Measurements from ENCODE around the gene DHRS4L2. TPM values are rescaled to one million over a fixed set of nuclear protein-coding genes. Genes with fewer than 3 reads are reported as not detected.
A peak's percentile ranks its signal among the peaks of the same experiment; 100 is the strongest.
"Not testable (repeated sequence)": the region's sequence is repeated elsewhere in the genome, so short reads cannot be mapped to it uniquely, and the experiment has no call there.

Gene DHRS4L2
- total RNA-seq, 2 donors from 2014 or later = 13.7 to 16.5 TPM

DNA sequence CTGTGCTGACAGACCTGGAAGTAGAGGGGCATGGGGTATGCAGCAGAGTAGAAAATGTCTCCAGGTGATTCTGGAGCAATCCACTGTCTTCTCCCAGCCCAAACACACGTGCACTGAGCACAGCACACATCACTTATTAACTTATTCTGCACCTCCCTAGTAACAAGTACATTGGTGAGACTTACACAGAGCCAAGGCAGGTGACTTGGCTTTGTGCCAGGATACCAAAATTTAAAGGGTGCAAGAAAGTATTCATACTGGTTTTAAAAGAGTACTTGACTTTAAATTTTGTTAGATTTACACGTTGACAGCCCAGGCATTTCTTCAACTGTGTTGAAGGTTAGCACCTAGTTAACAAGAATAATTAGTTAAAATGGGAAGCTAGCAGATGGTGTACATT, 52.0 kb downstream of the DHRS4L2 start:
- ATAC-seq (no peak), DNase-seq (ENCODE audit: low spot score) (no peak)
- Mint-ChIP-seq H3K27me3 (peaks cover 0 to 5% of the 10 kb centered on the region in 2 donors), H3K27ac (no peak overlapping the region), H3K4me1 (ENCODE audit: low read depth in 2 of 2) (peaks cover 12 to 18% of the 10 kb centered on the region in 2 donors), H3K9me3 (no peaks in the 10 kb centered on the region), H3K4me3 (no peak overlapping the region), H3K36me3 (no peaks in the 10 kb centered on the region)

DNA sequence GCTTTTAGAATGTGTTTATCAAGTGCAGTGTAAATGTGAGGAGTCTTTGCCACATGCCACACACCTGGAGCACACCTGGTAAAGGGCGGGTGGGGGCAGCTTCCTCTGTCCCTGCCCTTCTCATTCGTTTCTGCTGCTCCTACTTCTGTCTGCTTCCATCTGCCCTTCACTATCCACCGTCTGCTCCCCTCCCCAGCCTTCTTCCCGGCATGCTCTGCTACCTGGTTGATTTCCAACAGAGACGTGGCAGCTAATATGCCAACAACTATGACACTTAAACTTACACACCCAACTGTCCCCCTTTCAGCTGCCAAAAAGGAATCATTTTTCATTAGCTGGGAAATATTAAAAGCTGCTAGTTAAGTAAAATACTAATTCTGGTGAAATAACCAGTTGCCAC, 54.0 kb downstream of the DHRS4L2 start:
- no peaks in the 10 kb centered on the region for H3K36me3 Mint-ChIP-seq

DNA sequence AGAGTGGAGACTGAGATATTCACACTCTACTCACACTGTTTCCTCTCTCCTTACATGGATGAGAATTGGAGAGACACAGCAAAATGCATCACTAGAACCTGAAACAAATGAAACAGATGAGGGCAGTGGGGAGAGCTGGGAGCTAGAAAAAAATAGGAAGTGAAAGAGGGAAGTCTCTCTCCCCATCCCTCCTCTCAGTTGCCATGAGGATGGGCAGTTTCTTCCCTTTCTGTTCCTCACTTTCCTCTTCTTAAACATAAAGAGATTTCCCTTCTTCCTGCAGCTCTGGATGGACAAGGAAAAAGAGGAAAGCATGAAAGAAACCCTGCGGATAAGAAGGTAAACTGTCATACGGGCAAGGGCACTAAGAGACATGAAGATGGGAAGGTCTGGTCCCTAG, 60.3 kb downstream of the DHRS4L2 start:
- H3K36me3 Mint-ChIP-seq; H3K27ac Mint-ChIP-seq; DNase-seq (ENCODE audit: low spot score); H3K9me3 Mint-ChIP-seq; H3K4me3 Mint-ChIP-seq; ATAC-seq; H3K27me3 Mint-ChIP-seq: not testable (repeated sequence)
- H3K4me1 Mint-ChIP-seq (ENCODE audit: low read depth in 2 of 2) = peaks cover 16 to 23% of the 10 kb centered on the region in 2 donors

More for the DNA sequence above, 54.0 kb downstream of the DHRS4L2 start:
- no peak overlapping the region for H3K4me3 Mint-ChIP-seq
- no peaks in the 10 kb centered on the region for H3K9me3 Mint-ChIP-seq
- peaks cover 2 to 6% of the 10 kb centered on the region in 2 donors for H3K27me3 Mint-ChIP-seq
- DNase-seq (ENCODE audit: low spot score) = no peak
- ATAC-seq = no peak
- H3K27ac Mint-ChIP-seq = no peak overlapping the region
- H3K4me1 Mint-ChIP-seq (ENCODE audit: low read depth in 2 of 2) = peaks cover 0 to 12% of the 10 kb centered on the region in 2 donors

DNA sequence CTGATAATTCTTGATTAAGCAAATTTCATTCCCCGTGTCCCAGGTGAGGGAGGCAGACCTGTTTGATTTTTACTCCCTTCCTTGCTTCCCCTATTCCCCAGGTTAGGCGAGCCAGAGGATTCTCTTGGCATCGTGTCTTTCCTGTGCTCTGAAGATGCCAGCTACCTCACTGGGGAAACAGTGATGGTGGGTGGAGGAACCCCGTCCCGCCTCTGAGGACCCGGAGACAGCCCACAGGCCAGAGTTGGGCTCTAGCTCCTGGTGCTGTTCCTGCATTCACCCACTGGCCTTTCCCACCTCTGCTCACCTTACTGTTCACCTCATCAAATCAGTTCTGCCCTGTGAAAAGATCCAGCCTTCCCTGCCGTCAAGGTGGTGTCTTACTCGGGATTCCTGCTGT, 62.0 kb downstream of the DHRS4L2 start:
- not testable (repeated sequence) for DNase-seq (ENCODE audit: low spot score); H3K9me3 Mint-ChIP-seq; ATAC-seq; H3K36me3 Mint-ChIP-seq; H3K27me3 Mint-ChIP-seq
- H3K27ac Mint-ChIP-seq = peak overlapping the region in 1 of 2 donors; percentile 23
- H3K4me3 Mint-ChIP-seq = peak overlapping the region; percentile 83
- peaks cover 16 to 26% of the 10 kb centered on the region in 2 donors for H3K4me1 Mint-ChIP-seq (ENCODE audit: low read depth in 2 of 2)

DNA sequence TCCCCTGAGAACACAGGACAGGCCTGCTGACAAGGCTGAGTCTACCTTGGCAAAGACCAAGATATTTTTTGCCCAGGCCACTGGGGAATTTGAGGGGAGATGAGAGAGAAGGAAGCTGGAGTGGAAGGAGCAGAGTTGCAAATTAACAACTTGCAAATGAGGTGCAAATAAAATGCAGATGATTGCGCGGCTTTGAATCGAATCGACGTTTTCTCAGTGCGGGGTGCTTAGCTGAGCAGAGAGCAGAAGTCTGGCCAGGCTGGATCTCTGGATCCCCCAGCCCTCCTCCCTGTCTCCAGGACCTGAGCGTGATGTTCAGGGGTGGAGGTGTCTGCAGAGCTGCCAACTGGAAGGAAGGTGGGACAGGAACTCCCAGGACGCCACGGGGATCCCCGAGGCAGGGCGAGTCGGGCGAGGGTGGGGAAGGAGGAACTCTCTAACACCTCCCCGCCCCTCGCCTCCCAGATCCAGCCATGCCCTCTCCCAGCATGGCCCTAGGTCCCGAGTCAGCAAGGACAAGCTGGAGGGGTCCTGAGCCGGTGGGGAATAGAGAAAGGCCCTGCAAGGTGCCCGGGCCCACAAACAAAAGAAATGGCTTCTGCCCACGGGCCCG, 62.6 kb downstream of the DHRS4L2 start:
- DNase-seq (ENCODE audit: low spot score) = no peak
- no peak for ATAC-seq
- H3K27me3 Mint-ChIP-seq = peaks cover 0 to 7% of the 10 kb centered on the region in 2 donors
- peak overlapping the region; percentile 83 for H3K4me3 Mint-ChIP-seq
- H3K9me3 Mint-ChIP-seq = no peaks in the 10 kb centered on the region
- H3K36me3 Mint-ChIP-seq = no peaks in the 10 kb centered on the region
- peak overlapping the region in 1 of 2 donors; percentile 23 for H3K27ac Mint-ChIP-seq
- peaks cover 16 to 26% of the 10 kb centered on the region in 2 donors for H3K4me1 Mint-ChIP-seq (ENCODE audit: low read depth in 2 of 2)

DNA sequence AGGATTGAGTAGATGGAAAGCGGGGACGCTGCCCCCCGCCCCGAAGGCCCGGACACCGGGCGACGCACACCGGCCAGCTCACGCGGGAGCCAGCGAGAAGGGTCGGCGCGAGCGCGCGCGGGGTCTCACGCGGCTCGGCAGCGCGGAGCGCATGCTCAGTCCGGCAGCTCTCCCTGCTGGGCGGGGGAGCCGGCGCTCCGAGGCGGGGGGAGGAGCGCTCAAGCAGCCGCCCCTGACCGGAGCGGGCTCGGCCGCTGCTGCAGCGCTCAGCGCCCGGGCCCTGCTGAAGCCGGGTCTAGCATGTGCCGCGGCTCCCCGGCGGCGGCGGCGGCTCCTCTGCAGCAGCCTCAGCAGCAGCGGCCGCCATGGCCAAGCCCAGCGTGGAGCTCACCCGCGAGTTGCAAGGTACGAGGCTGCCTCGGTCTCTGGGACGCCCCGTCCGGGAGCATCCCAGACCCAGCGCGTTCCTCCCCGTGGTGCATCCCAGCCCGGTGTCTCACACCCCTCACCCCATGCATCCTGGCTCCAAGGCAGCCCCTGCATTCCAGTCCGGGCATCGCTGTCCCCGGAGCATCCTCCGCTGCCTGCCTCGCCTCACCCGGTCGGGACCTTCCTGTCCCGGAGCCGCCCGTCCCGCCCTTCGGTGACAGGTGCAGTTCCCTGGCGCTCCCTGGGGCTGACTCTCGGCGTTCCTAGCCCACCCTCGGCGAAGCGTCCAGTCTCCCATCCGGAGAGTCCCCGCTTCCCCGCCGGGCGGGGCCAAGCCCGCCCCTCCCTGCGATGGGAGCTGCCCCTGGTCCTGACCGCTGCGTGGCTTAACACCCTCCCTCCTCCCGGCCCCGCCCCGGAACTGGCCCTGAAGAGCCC, 63.3 kb downstream of the DHRS4L2 start, which contains the start of gene CARMIL3:
Gene CARMIL3 (plus strand): TSS at position 221 of the 867 bp plus-strand sequence. CDS start 145 bp downstream, at position 366.
- H3K27ac Mint-ChIP-seq = peak within 1 kb of the TSS; percentile 38 to 52
- H3K36me3 Mint-ChIP-seq = no peaks in the 10 kb centered on the region
- H3K4me3 Mint-ChIP-seq = peak within 1 kb of the TSS; percentile 89
- ATAC-seq = peak; percentile 81 to 82
- peak; percentile 82 for DNase-seq (ENCODE audit: low spot score)
- peaks cover 0 to 5% of the 10 kb centered on the region in 2 donors for H3K27me3 Mint-ChIP-seq
- H3K4me1 Mint-ChIP-seq (ENCODE audit: low read depth in 2 of 2) = peaks cover 16 to 29% of the 10 kb centered on the region in 2 donors
- no peaks in the 10 kb centered on the region for H3K9me3 Mint-ChIP-seq

DNA sequence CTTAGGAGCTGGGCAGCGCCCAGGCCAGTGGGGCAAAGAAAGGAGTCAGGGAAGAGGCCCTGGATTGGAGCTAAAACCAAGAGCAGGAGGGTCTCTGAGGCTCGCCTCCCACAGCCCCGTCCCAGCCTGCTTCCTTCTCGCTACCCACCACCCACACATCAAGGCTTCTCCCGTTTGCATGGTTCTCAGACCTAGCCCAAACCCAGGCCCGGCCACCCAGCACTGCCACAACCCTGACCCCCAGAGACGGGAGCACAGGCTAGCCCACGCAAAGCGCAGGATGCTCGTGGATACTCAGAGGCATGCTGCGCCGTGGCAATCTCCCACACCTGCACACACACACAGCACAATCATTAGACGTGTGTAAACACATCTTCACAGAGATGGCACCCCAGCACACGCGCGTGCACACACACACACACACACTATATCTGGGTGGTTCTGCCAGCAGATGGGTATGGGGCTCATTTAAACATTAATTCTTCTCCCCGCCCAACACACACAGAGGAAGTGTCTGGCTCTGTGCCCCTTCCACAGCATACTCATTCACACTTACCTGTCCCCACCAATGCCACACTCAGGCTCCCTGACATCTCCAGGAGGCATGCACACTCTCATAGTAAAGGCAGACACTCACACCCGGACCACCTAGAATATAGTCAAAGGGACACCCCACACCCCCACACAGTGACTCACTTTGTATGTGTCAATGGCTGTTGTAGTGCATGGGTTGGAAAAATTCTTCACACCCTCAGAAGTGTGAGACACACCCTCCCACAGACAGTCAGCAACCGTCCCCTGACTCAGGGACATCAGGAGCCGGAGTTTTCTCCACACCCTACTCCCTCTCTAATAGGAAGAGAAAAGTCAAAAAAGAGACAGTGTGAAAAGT, 64.2 kb downstream of the DHRS4L2 start:
- Mint-ChIP-seq H3K27me3 (peaks cover 0 to 5% of the 10 kb centered on the region in 2 donors), H3K36me3 (no peaks in the 10 kb centered on the region), H3K4me3 (peak overlapping the region; percentile 89), H3K4me1 (ENCODE audit: low read depth in 2 of 2) (peaks cover 16 to 29% of the 10 kb centered on the region in 2 donors), H3K9me3 (no peaks in the 10 kb centered on the region), H3K27ac (peak overlapping the region; percentile 38 to 52)
- ATAC-seq = peak; percentile 85 to 90
- peak; percentile 88 for DNase-seq (ENCODE audit: low spot score)

DNA sequence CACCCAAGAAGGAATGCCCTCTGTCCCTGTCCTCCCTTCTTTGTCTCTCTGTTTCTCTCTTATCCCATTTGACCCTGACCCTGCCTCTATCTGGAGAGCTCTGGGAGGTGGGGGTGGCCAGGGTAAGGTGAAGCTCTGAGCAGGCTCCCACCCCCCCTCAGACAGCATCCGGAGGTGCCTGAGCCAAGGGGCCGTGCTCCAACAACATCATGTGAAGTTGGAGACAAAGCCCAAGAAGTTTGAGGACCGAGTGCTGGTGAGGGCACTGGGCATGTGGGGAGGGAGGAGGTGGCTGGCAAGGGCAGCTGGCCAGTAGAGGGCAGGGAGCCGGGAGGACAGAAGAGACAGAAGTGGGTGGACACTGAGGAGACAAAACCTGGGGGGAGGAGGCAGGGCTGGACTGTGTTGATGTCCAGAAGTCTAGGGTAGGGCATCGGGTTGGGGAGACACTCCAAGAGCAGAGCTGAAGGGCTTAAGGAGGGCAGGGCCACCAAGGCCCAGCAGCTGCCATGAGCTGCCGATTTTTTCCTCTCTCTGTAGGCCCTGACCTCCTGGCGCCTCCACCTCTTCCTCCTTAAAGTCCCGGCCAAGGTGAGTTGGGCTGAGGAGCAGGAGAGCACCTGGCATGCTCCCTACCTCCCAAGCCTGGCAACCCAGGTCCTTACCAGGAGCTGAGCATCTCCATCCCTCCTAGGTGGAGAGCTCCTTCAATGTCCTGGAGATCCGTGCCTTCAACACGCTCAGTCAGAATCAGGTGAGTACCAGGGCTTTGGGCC, 65.0 kb downstream of the DHRS4L2 start:
- peaks cover 16 to 28% of the 10 kb centered on the region in 2 donors for H3K4me1 Mint-ChIP-seq (ENCODE audit: low read depth in 2 of 2)
- peak overlapping the region; percentile 38 to 52 for H3K27ac Mint-ChIP-seq
- ATAC-seq (no peak), DNase-seq (ENCODE audit: low spot score) (no peak)
- no peaks in the 10 kb centered on the region for H3K36me3 Mint-ChIP-seq
- no peaks in the 10 kb centered on the region for H3K9me3 Mint-ChIP-seq
- H3K4me3 Mint-ChIP-seq = peak overlapping the region; percentile 89
- H3K27me3 Mint-ChIP-seq = no peaks in the 10 kb centered on the region

DNA sequence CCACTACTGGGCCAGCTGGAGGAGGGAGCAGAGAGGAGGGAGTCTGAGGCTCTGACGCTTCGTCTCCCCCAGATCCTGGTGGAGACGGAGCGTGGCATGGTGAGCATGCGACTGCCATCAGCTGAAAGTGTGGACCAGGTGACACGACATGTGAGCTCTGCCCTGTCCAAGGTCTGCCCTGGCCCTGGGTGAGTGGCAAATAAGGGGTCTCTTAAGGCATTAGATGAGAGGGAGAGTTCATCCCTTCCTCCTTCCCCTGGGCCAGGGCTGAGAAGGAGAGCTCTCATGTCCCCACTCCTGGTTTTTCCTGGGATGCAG, 65.6 kb downstream of the DHRS4L2 start:
- H3K4me3 Mint-ChIP-seq = no peak overlapping the region

DNA sequence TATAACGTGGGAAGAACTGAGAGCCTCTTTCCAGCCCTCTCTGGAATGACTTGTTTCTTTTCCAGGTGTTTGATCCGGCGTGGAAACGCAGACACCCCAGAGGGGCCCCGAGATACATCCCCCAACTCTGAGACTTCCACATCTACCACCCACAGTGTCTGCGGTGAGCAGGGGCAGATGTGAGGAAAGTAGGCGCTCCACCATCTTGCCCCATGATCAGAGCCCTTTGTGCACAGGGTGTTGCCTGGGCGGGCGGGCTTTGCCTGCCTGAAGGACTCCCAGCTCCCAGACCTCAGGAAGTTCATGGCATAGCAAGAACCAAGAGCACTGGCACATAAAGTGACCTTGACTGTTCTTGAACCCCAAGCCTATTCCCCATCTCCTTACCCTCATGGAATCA, 65.9 kb downstream of the DHRS4L2 start:
- no peak for DNase-seq (ENCODE audit: low spot score)
- H3K36me3 Mint-ChIP-seq = no peaks in the 10 kb centered on the region
- H3K9me3 Mint-ChIP-seq = no peaks in the 10 kb centered on the region
- H3K27me3 Mint-ChIP-seq = no peaks in the 10 kb centered on the region
- ATAC-seq = no peak
- H3K4me1 Mint-ChIP-seq (ENCODE audit: low read depth in 2 of 2) = peaks cover 16 to 28% of the 10 kb centered on the region in 2 donors
- H3K4me3 Mint-ChIP-seq = no peak overlapping the region
- no peak overlapping the region for H3K27ac Mint-ChIP-seq

More for the DNA sequence above, 65.6 kb downstream of the DHRS4L2 start:
- no peaks in the 10 kb centered on the region for H3K27me3 Mint-ChIP-seq
- peaks cover 16 to 28% of the 10 kb centered on the region in 2 donors for H3K4me1 Mint-ChIP-seq (ENCODE audit: low read depth in 2 of 2)
- ATAC-seq (no peak), DNase-seq (ENCODE audit: low spot score) (no peak)
- H3K36me3 Mint-ChIP-seq = no peaks in the 10 kb centered on the region
- H3K9me3 Mint-ChIP-seq = no peaks in the 10 kb centered on the region
- no peak overlapping the region for H3K27ac Mint-ChIP-seq

All from natural killer cell treated with Interleukin-12 subunit alpha and Interleukin-12 subunit beta and Interleukin-15 and Interleukin-18, amount 100 ng/mL, for 72 hours (primary cell).